HCT116 (cell line): Measurements from ENCODE around the gene ADNP2. TPM values are rescaled to one million over a fixed set of nuclear protein-coding genes. Genes with fewer than 3 reads are reported as not detected.

ENCODE experiments used
- ATAC-seq: fragments of 200-7000 bp; cut with Tn5 transposase; 2 replicates; pipeline ENCODE4 v1.9.1; 2020; ENCODE audit warnings: mild to moderate bottlenecking, moderate library complexity
- BruUV-seq: library from RNA; stranded (reverse); fragments of 400-500 nt; replicated peaks from 2 replicates; lab custom pipeline; 2021; lab: Mats Ljungman, UMichigan
- CTCF ChIA-PET: fragments of 300-600 bp; sonication (Branson Sonifier 250); formaldehyde crosslinking; loops from one replicate; lab custom pipeline; 2021; ENCODE audit warnings: antibody characterized with exemption; lab: Charles Lee
- POLR2A ChIA-PET: fragments of 300-600, 350-600 bp; sonication (Branson Sonifier 250); formaldehyde crosslinking; loops from one replicate; lab custom pipeline; 2021; ENCODE audit warnings: antibody characterized with exemption; lab: Charles Lee
- RAD21 ChIA-PET, 2 experiments: fragments of 300-600 bp; sonication (Branson Sonifier 250); formaldehyde crosslinking; loops; one replicate each; lab custom pipeline; 2023; ENCODE audit warnings: low total read pairs in 2 of 2; ENCODE audit not compliant: uncharacterized antibody in 2 of 2, unreplicated experiment in 2 of 2, low non-redundant PET in 1 of 2; lab: Charles Lee
- DNase-seq: peaks from one replicate; pipeline ENCODE4 v3.0.0-alpha.2; 2010; ENCODE audit warnings: low read depth, low spot score
- H2AFZ ChIP-seq: fragments of 200-600 bp; shearing (Covaris generic), sonication (generic); 2 replicates; pipeline ENCODE4 v1.6.1; 2017; ENCODE audit warnings: low read depth, mixed run types, mixed read lengths, antibody characterized with exemption, low read length; ENCODE audit not compliant: poor library complexity, severe bottlenecking
- H3K27ac ChIP-seq: 2 replicates; pipeline ENCODE4 v1.5.1; 2012; ENCODE audit warnings: low read depth, low read length
- H3K27me3 ChIP-seq: fragments of 200-600 bp; sonication (generic); 2 replicates; pipeline ENCODE4 v1.6.1; 2016; ENCODE audit warnings: mixed run types, low read length, mixed read lengths; ENCODE audit not compliant: insufficient read depth
- H3K36me3 ChIP-seq, 2 experiments: fragments of 200-500 bp in 1 of 2; fragments of 200-600 bp in 1 of 2; sonication (Bioruptor generic) in 1 of 2; sonication (generic) in 1 of 2; 2 replicates each; pipeline versions ENCODE4 v1.5.1 to v1.6.1; 2014 to 2016; ENCODE audit warnings: low read length in 2 of 2, inconsistent platforms in 1 of 2, mixed read lengths in 1 of 2, mixed run types in 1 of 2; ENCODE audit not compliant: insufficient read depth in 2 of 2, control insufficient read depth in 1 of 2
- H3K4me1 ChIP-seq, 2 experiments: fragments of 200-600 bp in 1 of 2; sonication (generic) in 1 of 2; 2 replicates each; pipeline versions ENCODE4 v1.5.1 to v1.6.1; 2012 to 2017; ENCODE audit warnings: low read length in 2 of 2, inconsistent platforms in 1 of 2, mild to moderate bottlenecking in 1 of 2, mixed read lengths in 1 of 2, mixed run types in 1 of 2, moderate library complexity in 1 of 2; ENCODE audit not compliant: insufficient read depth in 2 of 2, control insufficient read depth in 1 of 2
- H3K4me2 ChIP-seq: fragments of 200-600 bp; sonication (generic); 2 replicates; pipeline ENCODE4 v1.6.1; 2017; ENCODE audit warnings: mixed run types, low read length, mixed read lengths
- H3K4me3 ChIP-seq, 2 experiments: fragments of 200-600 bp in 1 of 2; sonication (generic) in 1 of 2; replicated peaks in 1 of 2; 2 replicates each; pipeline ENCODE4 v1.5.1; 2011 to 2016; ENCODE audit warnings: low read length in 2 of 2, control low read depth in 1 of 2, low read depth in 1 of 2, mild to moderate bottlenecking in 1 of 2, mixed read lengths in 1 of 2, mixed run types in 1 of 2
- H3K79me2 ChIP-seq: fragments of 200-600 bp; sonication (generic); 2 replicates; pipeline ENCODE4 v1.6.1; 2017; ENCODE audit warnings: mild to moderate bottlenecking, mixed run types, low read length, moderate library complexity, mixed read lengths; ENCODE audit not compliant: insufficient read depth
- H3K9ac ChIP-seq: fragments of 200-600 bp; sonication (generic); 2 replicates; pipeline ENCODE4 v1.6.1; 2016; ENCODE audit warnings: low read length, mixed read lengths
- H3K9me2 ChIP-seq: fragments of 200-600 bp; sonication (generic), shearing (Covaris generic); 2 replicates; pipeline ENCODE4 v1.6.1; 2017; ENCODE audit warnings: mixed run types, mild to moderate bottlenecking, moderate library complexity; ENCODE audit not compliant: insufficient read depth
- H3K9me3 ChIP-seq, 2 experiments: fragments of 200-500 bp in 1 of 2; fragments of 200-600 bp in 1 of 2; sonication (Bioruptor generic) in 1 of 2; sonication (generic) in 1 of 2; 2 replicates each; pipeline ENCODE4 v1.6.1; 2014 to 2017; ENCODE audit warnings: low read length in 2 of 2, mixed read lengths in 2 of 2, inconsistent platforms in 1 of 2, low read depth in 1 of 2, mild to moderate bottlenecking in 1 of 2, mixed run types in 1 of 2, moderate library complexity in 1 of 2; ENCODE audit not compliant: control insufficient read depth in 1 of 2, insufficient read depth in 1 of 2
- H4K20me1 ChIP-seq: fragments of 200-600 bp; sonication (generic), shearing (Covaris generic); 2 replicates; pipeline ENCODE4 v1.6.1; 2017; ENCODE audit warnings: mixed run types, mild to moderate bottlenecking, moderate library complexity; ENCODE audit not compliant: insufficient read depth
- CEBPB ChIP-seq: IDR thresholded peaks from 2 replicates; pipeline ENCODE4 v1.6.1; 2012; ENCODE audit warnings: low read depth
- EGR1 ChIP-seq: IDR thresholded peaks from 2 replicates; pipeline ENCODE4 v1.6.1; 2012; ENCODE audit warnings: low read depth
- ELF1 ChIP-seq: IDR thresholded peaks from 2 replicates; pipeline ENCODE4 v1.6.1; 2012; ENCODE audit warnings: low read depth, borderline replicate concordance
- EZH2phosphoT487 ChIP-seq: fragments of 200-600 bp; IDR thresholded peaks from 2 replicates; pipeline ENCODE4 v1.6.1; 2018; ENCODE audit warnings: antibody characterized with exemption, borderline replicate concordance
- POLR2A ChIP-seq: IDR thresholded peaks from 2 replicates; pipeline ENCODE4 v1.7.0; 2011; ENCODE audit warnings: borderline replicate concordance; ENCODE audit not compliant: insufficient read depth, insufficient read length; ENCODE audit errors: extremely low read depth
- RAD21 ChIP-seq: IDR thresholded peaks from 2 replicates; pipeline ENCODE4 v1.6.1; 2012; ENCODE audit warnings: low read depth, mild to moderate bottlenecking
- REST ChIP-seq: IDR thresholded peaks from 2 replicates; pipeline ENCODE4 v1.6.1; 2012; ENCODE audit warnings: low read depth
- SRF ChIP-seq: IDR thresholded peaks from 2 replicates; pipeline ENCODE4 v1.6.1; 2012; ENCODE audit warnings: low read depth
- TCF7L2 ChIP-seq: IDR thresholded peaks from 2 replicates; pipeline ENCODE4 v1.7.0; 2011; ENCODE audit warnings: borderline replicate concordance, inconsistent platforms; ENCODE audit not compliant: insufficient read depth, insufficient read length; ENCODE audit errors: extremely low read depth
- ZFX ChIP-seq: fragments of 450-650 bp; IDR thresholded peaks from 2 replicates; pipeline ENCODE4 v1.6.1; 2017
- ZNF274 ChIP-seq: fragments of 200-500 bp; sonication (Bioruptor generic); IDR thresholded peaks from 2 replicates; pipeline ENCODE4 v1.6.1; 2014; ENCODE audit warnings: mild to moderate bottlenecking, low read depth, low read length, inconsistent platforms
- intact Hi-C: fragments of 100-400 bp; cut with micrococcal nuclease; formaldehyde crosslinking; loops from 2 replicates; pipeline ENCODE4 v1.10.0; 2022
- total RNA-seq: library from RNA; stranded (reverse); gene quantifications from one replicate; pipeline ENCODE4 v1.2.1, GENCODE V29; 2021; ENCODE audit not compliant: unreplicated experiment
- TF ChIP-seq, protein P1 (sequence below): IDR thresholded peaks from 2 replicates; pipeline ENCODE4 v1.6.1; 2012

The ADNP2 gene
- total RNA-seq, 1 experiment from 2014 or later: 45.4 TPM

DNA sequence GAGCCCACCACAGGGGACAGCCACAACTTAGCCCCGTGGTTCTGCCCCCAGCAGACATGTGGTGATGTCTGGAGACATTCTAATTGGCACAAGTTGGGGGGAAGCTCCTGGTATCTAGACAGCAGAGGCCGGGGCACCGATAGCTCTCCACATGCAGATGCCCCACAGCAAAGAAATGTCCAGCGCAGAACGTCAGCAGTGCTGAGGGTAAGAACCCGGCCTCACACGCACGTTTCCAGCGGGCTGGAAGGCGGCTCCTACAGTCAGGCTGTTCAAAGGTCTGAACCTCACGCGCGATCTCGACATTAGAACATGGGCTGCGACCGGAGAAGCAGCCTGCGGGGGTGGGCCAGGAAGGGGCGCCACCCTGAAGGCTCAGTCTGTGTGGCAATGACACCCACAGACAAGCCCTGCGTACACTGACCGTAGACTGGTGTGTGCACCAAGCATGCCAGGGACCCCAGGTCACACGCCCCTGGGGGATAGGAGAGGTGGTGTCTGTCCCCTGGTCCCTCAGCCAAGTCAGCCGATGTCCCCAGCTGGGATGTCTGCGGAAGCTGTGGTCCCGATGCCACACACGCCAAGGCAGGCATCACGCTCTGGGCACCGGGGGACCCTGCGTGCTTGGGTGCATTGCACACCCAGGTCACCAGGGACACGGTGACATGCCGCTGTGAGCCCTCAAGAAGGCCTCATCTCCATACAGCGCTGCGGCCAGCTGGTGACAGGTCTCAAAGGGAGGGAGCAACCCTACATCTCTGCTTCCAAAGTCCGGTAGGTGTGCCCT, 71.9 kb downstream of the ADNP2 start:
- no peak overlapping the region for H3K4me2 ChIP-seq
- H3K9me3 ChIP-seq: no peaks in the 10 kb centered on the region
- ChIA-PET POLR2A (no interaction called here), RAD21 (no interaction called here), CTCF (no interaction called here)
- no peaks in the 10 kb centered on the region for H3K79me2 ChIP-seq
- no peaks in the 10 kb centered on the region for H3K36me3 ChIP-seq
- TF ChIP-seq SRF (no peak), POLR2A (no peak), EZH2phosphoT487 (no peak), EGR1 (no peak), RAD21 (no peak), ZNF274 (no peak), ZFX (no peak), TCF7L2 (no peak), CEBPB (no peak), ELF1 (no peak), REST (no peak)
- TF ChIP-seq, protein P1, sequence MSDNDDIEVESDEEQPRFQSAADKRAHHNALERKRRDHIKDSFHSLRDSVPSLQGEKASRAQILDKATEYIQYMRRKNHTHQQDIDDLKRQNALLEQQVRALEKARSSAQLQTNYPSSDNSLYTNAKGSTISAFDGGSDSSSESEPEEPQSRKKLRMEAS: no peak
- no peaks in the 10 kb centered on the region for H3K27me3 ChIP-seq
- H3K27ac ChIP-seq: no peak overlapping the region
- no peak overlapping the region for H3K4me3 ChIP-seq
- DNase-seq (no peak), ATAC-seq (no peak)
- no peak overlapping the region for H2AFZ ChIP-seq
- H4K20me1 ChIP-seq: no peaks in the 10 kb centered on the region
- BruUV-seq: no TSS peak
- H3K9me2 ChIP-seq: no peaks in the 10 kb centered on the region
- H3K9ac ChIP-seq: no peak overlapping the region
- H3K4me1 ChIP-seq: no peaks in the 10 kb centered on the region
- intact Hi-C loops: no loop called here
